DMS53 treated with DMSO at 0.1 percent for 48 hours (cell line): ENCODE measurements around the gene ZNF564.
"Not testable (repeated sequence)": the region's sequence is repeated elsewhere in the genome, so short reads cannot be mapped to it uniquely, and the experiment has no call there.

Source experiments
- DNase-seq: peaks from one replicate; lab custom pipeline; 2025; ENCODE audit not compliant: unreplicated experiment; lab: John Stamatoyannopoulos, UW

ZNF564 gene

GRCh38 chr19:12497032-12497431 is 54.2 kb downstream of the ZNF564 start:
- no peak for DNase-seq

GRCh38 chr19:12496480-12496879 is 54.8 kb downstream of the ZNF564 start:
- no peak for DNase-seq

- peak; percentile 92 for DNase-seq
Measured at GRCh38 chr19:12495002-12495802, 56.1 kb downstream of the ZNF564 start.

GRCh38 chr19:12494260-12494860 is 56.9 kb downstream of the ZNF564 start:
- no peak for DNase-seq

GRCh38 chr19:12486265-12486783 is 65.0 kb downstream of the ZNF564 start:
- DNase-seq, result not testable (repeated sequence)

GRCh38 chr19:12485571-12485970 is 65.7 kb downstream of the ZNF564 start:
- DNase-seq, result no peak

- peak; percentile 43 for DNase-seq
Measured at GRCh38 chr19:12485052-12485416, 66.2 kb downstream of the ZNF564 start.

GRCh38 chr19:12484371-12485051 is 66.8 kb downstream of the ZNF564 start, which contains the start of gene ZNF709:
Gene ZNF709 (minus strand): TSS chr19:12484816. CDS start chr19:12484657, 159 bp downstream.
- DNase-seq, result peak; percentile 71

- no peak for DNase-seq
Measured at GRCh38 chr19:12484011-12484370, 67.3 kb downstream of the ZNF564 start.

- DNase-seq, result no peak
Measured at GRCh38 chr19:12482509-12482886, 68.8 kb downstream of the ZNF564 start.

- no peak for DNase-seq
Measured at GRCh38 chr19:12481781-12482508, 69.3 kb downstream of the ZNF564 start.

GRCh38 chr19:12478234-12478941 is 72.9 kb downstream of the ZNF564 start:
- no peak for DNase-seq
